ENCODE measurements around the gene SLC8A3.

SLC8A3 gene

GRCh38 chr14:70173569-70173968 lies 15.2 kb downstream of the SLC8A3 start:
- DNase-seq (ENCODE audit: low spot score): no peak

- no peak for DNase-seq (ENCODE audit: low spot score)
These were observed 17.0 kb downstream of the SLC8A3 start for GRCh38 chr14:70171726-70172125.

GRCh38 chr14:70170976-70171375 lies 17.8 kb downstream of the SLC8A3 start:
- DNase-seq (ENCODE audit: low spot score): no peak

DNA sequence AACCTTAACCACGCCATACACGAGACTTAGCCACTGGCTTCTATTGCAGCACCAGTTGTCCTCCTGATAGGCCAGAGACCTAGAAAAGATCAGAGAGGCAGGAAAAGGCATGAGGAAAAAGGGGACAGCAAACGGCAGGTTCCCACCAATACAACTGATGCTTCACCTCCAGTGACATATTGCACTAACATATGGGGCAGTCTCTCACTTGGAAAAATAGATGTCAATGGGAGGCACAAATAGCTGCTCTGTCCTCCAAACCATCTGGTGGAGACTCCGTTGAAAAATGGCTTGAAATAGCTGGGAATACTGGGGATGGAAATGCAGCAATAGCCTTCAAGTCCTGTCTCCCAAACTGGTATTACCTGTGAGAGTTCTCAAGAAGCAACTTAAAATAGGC lies 20.3 kb downstream of the SLC8A3 start:
- no peak for DNase-seq (ENCODE audit: low spot score)

DNA sequence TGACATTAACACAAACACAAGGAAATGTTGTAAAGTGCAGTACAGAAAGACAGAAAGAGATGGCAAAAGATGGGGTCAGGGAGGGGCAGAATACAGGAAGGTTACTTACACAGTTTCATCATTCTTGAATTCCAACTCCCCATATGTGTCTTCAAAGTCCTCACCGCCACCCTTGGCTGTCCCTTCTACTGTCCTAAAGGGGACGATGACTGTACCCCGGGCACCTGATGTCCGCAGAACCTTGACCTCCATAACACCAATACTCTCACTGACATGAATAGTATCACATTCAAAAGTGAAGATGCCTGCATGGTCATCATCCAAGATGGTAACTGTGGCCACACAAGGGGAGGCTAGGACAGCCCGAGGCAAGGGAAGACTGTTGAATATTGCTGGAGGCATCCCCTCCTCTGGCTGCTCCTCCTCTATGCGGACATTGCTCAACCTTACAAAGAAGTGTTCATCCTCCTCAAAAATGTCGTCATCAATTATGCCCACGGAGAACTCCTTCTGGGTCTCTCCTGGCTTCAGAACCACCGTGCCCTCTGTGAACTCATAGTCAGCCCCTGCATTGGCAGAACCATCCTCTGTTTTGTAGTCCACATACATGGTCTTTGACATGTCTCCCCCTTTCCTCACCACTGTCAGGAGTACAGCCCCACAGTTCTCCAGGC lies 22.1 kb downstream of the SLC8A3 start:
- DNase-seq (ENCODE audit: low spot score): no peak

DNA sequence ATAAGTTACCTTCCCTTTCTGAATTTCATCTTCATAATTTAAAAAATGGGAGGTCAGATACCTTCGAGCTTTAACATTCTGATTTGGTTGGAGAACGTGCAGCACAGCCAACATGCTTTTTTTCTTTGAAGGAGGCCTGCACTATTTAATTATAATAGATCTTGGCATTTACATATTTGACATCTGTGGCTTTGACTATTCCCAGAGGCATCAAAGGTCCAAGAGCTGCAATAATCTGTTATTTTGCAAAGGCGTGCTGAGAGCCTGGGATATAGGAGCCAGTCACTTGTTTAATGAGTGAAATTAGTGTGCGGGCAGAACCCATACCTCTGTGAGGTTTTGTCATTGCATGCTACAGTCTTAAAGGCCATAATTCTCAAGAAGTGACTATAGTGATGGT lies 26.4 kb downstream of the SLC8A3 start:
- DNase-seq (ENCODE audit: low spot score): no peak

GRCh38 chr14:70156592-70156991 lies 32.2 kb downstream of the SLC8A3 start:
- DNase-seq (ENCODE audit: low spot score): no peak

GRCh38 chr14:70152704-70153103 lies 36.0 kb downstream of the SLC8A3 start:
- DNase-seq (ENCODE audit: low spot score): no peak

- no peak for DNase-seq (ENCODE audit: low spot score)
These were observed 36.7 kb downstream of the SLC8A3 start for GRCh38 chr14:70152081-70152480.

DNA sequence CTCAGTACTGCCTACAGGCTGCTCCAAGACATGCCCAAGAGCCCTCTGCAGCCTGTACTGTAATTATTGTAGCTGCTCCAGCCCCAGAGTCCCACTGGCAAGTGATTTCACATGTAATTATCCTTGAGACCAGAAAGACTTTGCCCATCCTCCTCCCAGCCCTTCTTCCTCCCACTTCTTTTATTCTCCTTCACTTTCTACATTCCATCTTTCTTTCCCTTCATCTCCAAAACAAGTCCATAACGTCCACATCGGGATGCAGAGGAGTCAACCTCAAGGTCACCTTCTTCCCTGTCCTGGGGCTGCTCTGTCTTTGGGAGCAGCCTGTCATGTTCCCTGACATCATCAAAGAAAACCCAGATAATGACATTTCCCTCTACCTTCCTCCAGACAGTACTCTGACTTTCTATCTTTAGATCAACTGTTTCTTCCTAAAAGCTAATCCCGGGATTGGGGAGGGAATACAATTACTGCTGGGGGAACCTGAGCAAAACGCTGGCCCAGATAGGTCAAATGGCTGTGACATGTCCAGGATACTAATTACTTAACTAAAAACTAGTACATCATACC lies 39.1 kb downstream of the SLC8A3 start:
- no peak for DNase-seq (ENCODE audit: low spot score)

- DNase-seq (ENCODE audit: low spot score): no peak
These were observed 39.7 kb downstream of the SLC8A3 start for GRCh38 chr14:70148911-70149595.

DNA sequence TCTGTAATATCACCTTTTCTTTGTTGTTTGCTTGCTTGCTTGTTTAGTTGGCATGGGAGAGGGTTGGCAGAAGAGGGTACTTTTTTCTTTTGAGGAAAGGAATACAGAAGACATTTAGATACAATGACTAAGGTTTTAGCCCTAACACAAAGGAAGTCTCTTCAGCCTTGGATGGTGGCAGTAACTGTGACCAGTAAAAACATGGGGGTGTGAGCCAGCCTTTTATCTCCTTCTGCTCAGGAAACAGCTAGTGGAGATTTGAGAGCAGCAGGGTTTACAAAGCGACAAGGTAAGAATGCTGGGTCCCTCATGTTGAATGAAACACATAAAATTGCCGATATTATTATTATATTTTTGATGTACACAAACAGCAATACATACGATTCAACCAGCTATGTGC lies 40.4 kb downstream of the SLC8A3 start:
- no peak for DNase-seq (ENCODE audit: low spot score)

GRCh38 chr14:70144046-70144445 lies 44.7 kb downstream of the SLC8A3 start:
- DNase-seq (ENCODE audit: low spot score): no peak

- no peak for DNase-seq (ENCODE audit: low spot score)
These were observed 45.4 kb downstream of the SLC8A3 start for GRCh38 chr14:70143306-70143705.

GRCh38 chr14:70140614-70141013 lies 48.1 kb downstream of the SLC8A3 start:
- no peak for DNase-seq (ENCODE audit: low spot score)

- no peak for DNase-seq (ENCODE audit: low spot score)
These were observed 49.4 kb downstream of the SLC8A3 start for GRCh38 chr14:70139384-70139783.

- DNase-seq (ENCODE audit: low spot score): no peak
These were observed 51.0 kb downstream of the SLC8A3 start for GRCh38 chr14:70137788-70138187.

DNA sequence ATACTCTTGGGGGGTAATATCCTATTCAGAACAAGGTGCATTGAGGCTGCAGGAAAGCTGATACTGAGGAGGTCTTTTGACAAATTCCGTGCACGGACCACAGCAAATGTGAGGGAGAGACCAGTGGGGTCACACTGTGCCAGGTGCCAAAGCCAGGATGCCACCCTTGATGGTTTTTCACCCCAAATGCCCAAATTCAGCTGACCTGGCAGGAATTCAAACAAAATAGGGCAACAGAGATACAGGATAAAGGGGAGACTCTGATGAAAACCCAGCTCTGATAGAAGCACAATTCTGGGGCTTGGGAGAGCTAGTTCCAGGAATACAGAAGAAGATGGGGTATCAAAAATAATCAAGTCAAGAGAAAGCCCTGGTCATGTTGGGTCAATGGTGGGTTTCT lies 55.3 kb downstream of the SLC8A3 start:
- no peak for DNase-seq (ENCODE audit: low spot score)

DNA sequence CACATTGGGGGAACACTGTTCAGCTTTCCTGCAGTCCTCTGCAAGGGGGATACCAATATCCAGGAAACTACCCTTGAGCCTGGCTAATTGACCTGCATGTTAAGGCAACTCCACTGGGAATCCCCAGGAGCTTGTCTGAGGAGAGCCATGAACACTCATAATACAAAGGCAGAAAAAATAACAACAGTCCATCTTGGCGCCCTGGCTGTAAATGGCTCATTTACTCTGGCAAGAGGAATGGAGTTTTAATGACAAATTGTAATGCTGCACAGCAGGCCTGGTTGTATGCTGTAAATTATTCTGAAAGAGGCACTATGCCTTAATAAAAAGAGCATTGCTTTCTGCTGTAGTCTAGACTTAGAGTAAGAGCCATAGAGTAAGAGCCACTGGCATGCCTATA lies 58.3 kb downstream of the SLC8A3 start:
- no peak for DNase-seq (ENCODE audit: low spot score)

DNA sequence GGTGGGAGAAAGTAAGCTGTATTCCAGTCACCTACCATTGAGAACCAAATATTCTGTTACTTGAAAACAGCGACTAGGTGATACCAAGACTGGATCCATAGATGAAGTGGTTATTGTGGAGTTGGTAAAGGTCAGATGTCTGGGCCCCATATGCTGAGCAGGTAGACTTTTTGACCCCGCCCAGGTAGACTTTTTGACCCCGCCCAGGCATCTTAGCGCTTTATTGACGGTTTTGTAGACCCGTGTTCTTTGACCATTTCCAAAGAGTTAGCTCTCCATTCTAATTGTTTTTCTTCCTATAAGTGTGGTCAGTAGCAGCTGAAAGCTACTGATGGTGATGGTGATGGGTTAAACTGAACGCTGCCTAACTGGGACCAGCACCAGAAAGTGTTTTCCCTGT lies 61.6 kb downstream of the SLC8A3 start:
- no peak for DNase-seq (ENCODE audit: low spot score)

GRCh38 chr14:70123796-70124195 lies 65.0 kb downstream of the SLC8A3 start:
- DNase-seq (ENCODE audit: low spot score): no peak

- no peak for DNase-seq (ENCODE audit: low spot score)
These were observed 67.2 kb downstream of the SLC8A3 start for GRCh38 chr14:70121521-70121920.

DNA sequence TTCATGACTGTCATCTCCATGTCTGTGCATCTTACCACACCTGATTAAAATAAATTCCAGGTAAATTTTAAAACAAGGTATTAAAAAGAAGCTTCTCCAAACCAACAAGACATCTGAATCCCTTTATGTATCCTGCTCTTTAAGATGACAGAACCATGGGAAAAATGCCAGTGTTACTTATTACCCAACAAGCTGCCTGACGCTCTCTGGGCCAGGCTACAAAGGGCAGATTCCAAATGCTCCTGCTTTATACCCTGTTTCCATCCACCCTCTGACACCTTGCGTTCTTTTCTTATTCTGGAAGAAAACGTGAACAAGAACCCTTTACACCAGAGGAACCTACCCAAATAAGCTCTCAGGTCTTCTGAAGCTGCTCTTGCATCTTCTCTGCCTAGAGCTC lies 70.7 kb downstream of the SLC8A3 start:
- no peak for DNase-seq (ENCODE audit: low spot score)

- no peak for DNase-seq (ENCODE audit: low spot score)
These were observed 72.5 kb downstream of the SLC8A3 start for GRCh38 chr14:70116278-70116677.

All from NAMALWA (cell line).